ENCODE results near the gene BGN.

- TF ChIP-seq CTCF (IDR thresholded peaks at IDR 0.05) (no peak), POLR2A (IDR thresholded peaks at IDR 0.05) (no peak)
These were observed 16.9 kb upstream of the BGN start for GRCh38 chrX:153477901-153478300.
